Fibroblast of gingiva (primary cell): ENCODE measurements around the gene LPIN1.

Experiments used
- DNase-seq: peaks from one replicate; pipeline ENCODE4 v3.0.0-alpha.2; 2011; ENCODE audit warnings: low read depth

The LPIN1 gene

DNA sequence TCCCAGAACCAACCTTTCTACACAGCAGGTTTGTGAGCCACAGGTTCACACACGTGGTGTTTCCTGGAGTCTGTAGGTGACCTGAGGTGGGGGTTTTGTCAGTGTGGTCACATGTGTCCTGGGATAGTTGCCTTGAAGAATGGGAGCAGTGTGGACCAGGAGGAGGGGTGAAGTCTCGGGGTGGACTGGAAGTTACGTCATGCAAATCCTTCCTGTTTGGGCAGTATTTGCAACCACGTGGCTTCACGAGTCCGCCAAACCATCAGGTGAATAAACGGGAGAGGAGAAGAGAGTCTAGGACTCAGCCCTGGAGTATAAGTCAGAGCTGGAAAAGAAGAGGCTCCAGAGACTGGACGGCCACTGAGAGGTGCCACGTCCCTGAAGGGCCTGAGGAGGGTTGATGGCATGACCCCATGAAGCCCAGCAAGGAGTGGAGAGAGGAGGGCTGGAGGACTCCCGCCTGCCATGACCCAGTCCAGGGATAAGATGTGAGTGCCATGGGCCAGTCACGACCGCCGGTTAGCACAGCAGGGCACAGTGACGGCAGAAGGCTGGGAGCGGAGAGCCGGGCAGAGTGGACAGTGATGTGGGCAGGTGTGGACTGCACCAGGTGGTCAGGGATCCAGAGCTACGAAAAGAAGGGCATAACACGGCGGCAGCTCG lies 16.5 kb downstream of the LPIN1 start:
- no peak for DNase-seq

GRCh38 chr2:11764359-11764758 lies 17.9 kb downstream of the LPIN1 start:
- DNase-seq, result no peak

DNA sequence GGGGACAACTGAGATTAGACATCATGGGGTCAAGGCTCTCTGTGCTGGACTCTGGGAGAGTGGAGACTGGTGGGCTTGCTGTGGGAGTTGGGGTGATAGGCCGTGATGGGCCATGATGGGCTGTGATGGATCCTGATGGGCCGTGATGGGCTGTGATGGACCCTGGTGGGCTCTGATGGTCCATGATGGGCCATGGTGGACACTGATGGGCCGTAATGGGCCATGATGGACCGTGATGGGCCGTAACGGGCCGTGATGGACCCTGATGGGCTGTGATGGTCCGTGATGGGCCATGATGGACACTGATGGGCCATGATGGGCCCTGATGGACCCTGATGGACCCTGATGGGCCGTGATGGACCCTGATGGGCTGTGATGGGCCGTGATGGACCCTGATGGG lies 18.5 kb downstream of the LPIN1 start:
- DNase-seq, result no peak

DNA sequence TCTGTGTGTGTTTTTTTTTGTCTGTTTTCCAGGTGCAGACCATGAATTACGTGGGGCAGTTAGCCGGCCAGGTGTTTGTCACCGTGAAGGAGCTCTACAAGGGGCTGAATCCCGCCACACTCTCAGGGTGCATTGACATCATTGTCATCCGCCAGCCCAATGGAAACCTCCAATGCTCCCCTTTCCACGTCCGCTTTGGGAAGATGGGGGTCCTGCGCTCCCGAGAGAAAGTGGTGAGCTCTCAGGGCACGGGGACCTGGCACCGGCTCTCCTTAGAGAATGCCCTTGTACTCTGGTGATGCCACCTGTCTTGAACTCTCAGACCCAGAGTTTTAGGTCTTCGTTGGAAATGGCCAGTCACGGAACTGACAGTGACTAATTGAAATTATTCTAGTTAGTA lies 19.1 kb downstream of the LPIN1 start:
- DNase-seq, result no peak

- DNase-seq, result no peak
Measured at GRCh38 chr2:11766016-11766415, 19.6 kb downstream of the LPIN1 start.

DNA sequence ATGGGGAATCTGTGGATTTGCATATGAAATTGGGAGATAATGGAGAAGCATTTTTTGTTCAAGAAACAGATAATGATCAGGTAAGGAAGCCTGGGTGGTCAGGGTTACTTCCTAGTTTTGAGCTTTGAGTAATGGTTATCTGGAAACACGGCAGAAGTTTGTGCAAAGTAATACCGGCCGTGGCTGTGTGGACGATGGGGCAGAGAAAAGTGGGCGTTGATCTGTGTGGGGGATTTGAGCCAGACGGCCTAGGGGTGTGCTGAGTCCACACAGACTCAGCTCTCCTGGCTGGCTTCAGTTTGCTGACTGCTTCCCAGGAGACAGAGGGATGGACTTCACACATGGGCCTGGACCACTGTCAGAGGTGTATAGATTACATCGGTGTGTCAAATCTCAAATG lies 21.3 kb downstream of the LPIN1 start:
- DNase-seq, result no peak

GRCh38 chr2:11768946-11769345 lies 22.5 kb downstream of the LPIN1 start:
- peak; percentile 49 for DNase-seq

- DNase-seq, result no peak
Measured at GRCh38 chr2:11769516-11769915, 23.1 kb downstream of the LPIN1 start.

GRCh38 chr2:11770531-11771188 lies 24.2 kb downstream of the LPIN1 start:
- no peak for DNase-seq

DNA sequence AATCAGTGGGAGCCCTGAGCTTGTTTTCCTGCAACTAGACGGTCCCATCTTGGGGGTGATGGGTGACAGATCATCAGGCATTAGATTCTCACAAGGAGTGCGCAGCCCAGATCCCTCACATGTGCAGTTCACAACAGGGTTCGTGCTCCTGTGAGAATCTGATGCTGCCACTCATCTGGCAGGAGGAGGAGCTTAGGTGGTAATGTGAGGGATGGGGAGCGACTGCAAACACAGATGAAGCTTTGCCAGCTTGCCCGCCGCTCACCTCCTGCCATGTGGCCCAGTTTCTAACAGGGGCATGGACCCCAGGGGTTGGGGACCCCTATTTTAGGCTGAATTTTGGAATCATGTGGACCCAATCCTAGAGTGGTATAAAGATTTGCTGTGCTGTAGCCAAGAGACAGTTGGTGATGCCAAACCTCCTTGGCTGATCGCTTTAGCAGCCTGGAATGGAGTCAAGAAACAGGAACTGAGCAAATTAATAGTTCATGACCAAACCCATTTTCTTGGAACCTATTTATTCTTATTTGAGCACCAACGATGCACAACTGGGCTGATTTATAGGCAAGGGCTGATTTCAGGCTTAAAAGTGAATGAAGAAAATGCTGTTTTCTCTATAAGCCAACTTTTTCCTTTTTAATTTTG lies 25.7 kb downstream of the LPIN1 start:
- DNase-seq, result no peak

- no peak for DNase-seq
Measured at GRCh38 chr2:11773111-11773510, 26.7 kb downstream of the LPIN1 start.

- DNase-seq, result no peak
Measured at GRCh38 chr2:11773747-11774525, 27.5 kb downstream of the LPIN1 start.

DNA sequence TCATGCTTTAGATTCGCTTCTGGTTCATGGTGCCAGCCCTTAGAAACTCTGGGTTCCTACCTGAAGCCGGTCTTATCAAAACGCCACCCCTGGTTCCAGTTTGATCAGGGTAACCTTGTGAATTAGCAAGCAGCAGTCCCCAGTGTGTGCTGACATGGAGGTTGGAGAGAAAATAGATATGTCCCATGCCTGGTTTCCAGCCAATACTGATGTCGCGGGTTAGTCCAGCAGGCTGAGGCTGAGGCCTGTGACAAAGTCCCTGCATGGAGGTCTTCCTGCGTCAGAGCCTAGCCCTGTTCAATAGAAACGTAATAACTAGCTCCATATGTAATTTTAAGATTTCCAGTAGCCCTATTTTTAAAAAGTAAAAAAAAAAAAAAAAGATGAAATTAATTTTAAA lies 28.2 kb downstream of the LPIN1 start:
- DNase-seq, result no peak

GRCh38 chr2:11775384-11775783 lies 29.0 kb downstream of the LPIN1 start:
- DNase-seq, result no peak

- no peak for DNase-seq
Measured at GRCh38 chr2:11777066-11777782, 30.8 kb downstream of the LPIN1 start.

DNA sequence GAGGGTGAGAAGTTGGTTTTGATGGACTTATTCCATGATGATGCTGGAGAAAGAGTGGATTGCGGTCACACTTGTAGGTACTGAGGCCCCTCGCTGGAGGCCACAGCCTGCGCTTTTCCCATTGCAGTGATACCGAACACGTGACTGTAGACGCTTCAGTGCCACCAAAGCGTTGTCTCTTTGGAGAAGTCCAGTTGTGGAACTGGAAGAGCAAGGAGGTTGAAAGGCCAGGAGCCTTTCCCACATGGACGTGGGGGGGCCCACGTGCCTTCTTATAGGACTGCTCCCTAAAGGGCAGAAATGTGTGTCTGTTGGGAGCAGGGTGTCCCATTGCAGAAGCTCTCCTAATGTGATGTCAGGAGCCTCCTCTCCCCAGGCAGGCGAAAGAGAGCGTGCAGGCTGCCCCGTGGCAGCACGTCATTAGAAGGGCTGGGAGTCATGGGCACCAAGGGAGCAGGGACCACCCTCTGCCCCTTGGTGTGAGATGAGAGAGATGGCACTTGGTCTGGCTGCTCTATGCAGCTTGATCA lies 31.5 kb downstream of the LPIN1 start:
- no peak for DNase-seq

- no peak for DNase-seq
Measured at GRCh38 chr2:11778416-11778815, 32.0 kb downstream of the LPIN1 start.

GRCh38 chr2:11778923-11779757 lies 32.7 kb downstream of the LPIN1 start:
- DNase-seq, result peak; percentile 53

GRCh38 chr2:11781602-11782001 lies 35.2 kb downstream of the LPIN1 start:
- DNase-seq, result no peak

- no peak for DNase-seq
Measured at GRCh38 chr2:11784280-11784679, 37.8 kb downstream of the LPIN1 start.
